ENCODE measurements around the gene DHCR7.

DHCR7 gene

GRCh38 chr11:71397961-71398360, 50.2 kb downstream of the DHCR7 start:
- Histone ChIP-seq H3K4me3 (replicated peaks; ENCODE audit: insufficient read depth, low read length) (no peak overlapping the region), H3K27ac (replicated peaks) (no peak overlapping the region), H3K27me3 (ENCODE audit: insufficient read depth, poor library complexity, severe bottlenecking) (no peaks in the 10 kb centered on the region)
- TF ChIP-seq POLR2AphosphoS5 (IDR thresholded peaks at IDR 0.05; ENCODE audit: low read depth), result no peak
- no peak for TF ChIP-seq CTCF (IDR thresholded peaks at IDR 0.05; ENCODE audit: insufficient read depth, low read length)
- no peak for TF ChIP-seq SPI1 (IDR thresholded peaks at IDR 0.05; ENCODE audit: borderline replicate concordance, low read depth)
- TF ChIP-seq REST (IDR thresholded peaks at IDR 0.05; ENCODE audit: insufficient replicate concordance, low read depth), result no peak
- no peak for TF ChIP-seq GABPA (IDR thresholded peaks at IDR 0.05; ENCODE audit: low read depth)
- no peak for DNase-seq (ENCODE audit: low read depth in 1 of 2, low spot score in 1 of 2)

GRCh38 chr11:71397331-71397860, 50.8 kb downstream of the DHCR7 start:
- H3K4me3 ChIP-seq (replicated peaks; ENCODE audit: insufficient read depth, low read length), result no peak overlapping the region
- H3K27ac ChIP-seq (replicated peaks), result no peak overlapping the region
- TF ChIP-seq REST (IDR thresholded peaks at IDR 0.05; ENCODE audit: insufficient replicate concordance, low read depth), result no peak
- no peak for TF ChIP-seq POLR2AphosphoS5 (IDR thresholded peaks at IDR 0.05; ENCODE audit: low read depth)
- no peak for TF ChIP-seq CTCF (IDR thresholded peaks at IDR 0.05; ENCODE audit: insufficient read depth, low read length)
- TF ChIP-seq GABPA (IDR thresholded peaks at IDR 0.05; ENCODE audit: low read depth), result no peak
- TF ChIP-seq SPI1 (IDR thresholded peaks at IDR 0.05; ENCODE audit: borderline replicate concordance, low read depth), result no peak
- no peaks in the 10 kb centered on the region for H3K27me3 ChIP-seq (ENCODE audit: insufficient read depth, poor library complexity, severe bottlenecking)
- no peak for DNase-seq (ENCODE audit: low read depth in 1 of 2, low spot score in 1 of 2)

- no peaks in the 10 kb centered on the region for H3K27me3 ChIP-seq (ENCODE audit: insufficient read depth, poor library complexity, severe bottlenecking)
- no peak for DNase-seq (ENCODE audit: low read depth in 1 of 2, low spot score in 1 of 2)
- H3K4me3 ChIP-seq (replicated peaks; ENCODE audit: insufficient read depth, low read length), result no peak overlapping the region
- no peak overlapping the region for H3K27ac ChIP-seq (replicated peaks)
- no peak for TF ChIP-seq GABPA (IDR thresholded peaks at IDR 0.05; ENCODE audit: low read depth)
- no peak for TF ChIP-seq SPI1 (IDR thresholded peaks at IDR 0.05; ENCODE audit: borderline replicate concordance, low read depth)
- TF ChIP-seq POLR2AphosphoS5 (IDR thresholded peaks at IDR 0.05; ENCODE audit: low read depth), result no peak
- no peak for TF ChIP-seq CTCF (IDR thresholded peaks at IDR 0.05; ENCODE audit: insufficient read depth, low read length)
- no peak for TF ChIP-seq REST (IDR thresholded peaks at IDR 0.05; ENCODE audit: insufficient replicate concordance, low read depth)
Observed at GRCh38 chr11:71396548-71397123, 51.6 kb downstream of the DHCR7 start.
